Epithelial cell of umbilical artery (primary cell): Measurements from ENCODE around the gene PARD3B. TPM values are rescaled to one million over a fixed set of nuclear protein-coding genes. Genes with fewer than 3 reads are reported as not detected.

Experiments
- total RNA-seq: library from RNA; depleted of rRNA; stranded (reverse); fragments of >200 nt; gene quantifications from 2 replicates; pipeline ENCODE4 v1.2.3, GENCODE V29; 2014

Gene PARD3B
- 5.8 and 7.9 TPM in 2 replicates for total RNA-seq

GRCh38 chr2:204544961-204545860, at the start of gene PARD3B:
TSS of gene PARD3B (plus strand) at chr2:204545475. CDS start at chr2:204546000, 525 bp downstream.

